DND-41 (cell line): ENCODE data around the gene DHX38.

Source experiments
- EZH2 ChIP-seq: IDR thresholded peaks from 3 replicates; pipeline ENCODE4 v1.6.1; 2012; ENCODE audit warnings: borderline replicate concordance, low read depth, mild to moderate bottlenecking, moderate library complexity, low read length, inconsistent platforms; ENCODE audit not compliant: severe bottlenecking
- TF ChIP-seq, protein P1 (sequence below): IDR thresholded peaks from 2 replicates; pipeline ENCODE4 v1.5.1; 2012; ENCODE audit warnings: borderline replicate concordance, low read length, moderate library complexity, mild to moderate bottlenecking; ENCODE audit not compliant: poor library complexity, severe bottlenecking; ENCODE audit errors: extremely low read depth

DNA sequence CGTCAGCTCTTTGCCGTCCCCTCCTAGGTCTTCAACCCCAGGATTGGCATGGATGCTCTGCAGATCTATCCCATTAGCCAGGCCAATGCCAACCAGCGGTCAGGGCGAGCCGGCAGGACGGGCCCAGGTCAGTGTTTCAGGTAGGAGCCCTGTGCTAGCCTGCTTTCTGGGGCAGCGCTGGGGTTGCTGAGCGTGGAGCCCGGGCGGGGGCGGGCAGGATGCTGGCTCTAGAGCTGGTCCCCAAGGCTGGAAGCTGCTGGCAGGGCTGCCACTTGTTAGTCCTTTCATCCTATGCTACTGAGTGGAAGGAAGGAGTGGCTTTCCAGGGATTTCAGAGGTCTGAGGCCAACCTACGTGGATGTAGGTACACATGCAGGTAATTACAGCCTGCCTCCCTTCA lies 12.3 kb downstream of the DHX38 start:
- TF ChIP-seq, protein P1, sequence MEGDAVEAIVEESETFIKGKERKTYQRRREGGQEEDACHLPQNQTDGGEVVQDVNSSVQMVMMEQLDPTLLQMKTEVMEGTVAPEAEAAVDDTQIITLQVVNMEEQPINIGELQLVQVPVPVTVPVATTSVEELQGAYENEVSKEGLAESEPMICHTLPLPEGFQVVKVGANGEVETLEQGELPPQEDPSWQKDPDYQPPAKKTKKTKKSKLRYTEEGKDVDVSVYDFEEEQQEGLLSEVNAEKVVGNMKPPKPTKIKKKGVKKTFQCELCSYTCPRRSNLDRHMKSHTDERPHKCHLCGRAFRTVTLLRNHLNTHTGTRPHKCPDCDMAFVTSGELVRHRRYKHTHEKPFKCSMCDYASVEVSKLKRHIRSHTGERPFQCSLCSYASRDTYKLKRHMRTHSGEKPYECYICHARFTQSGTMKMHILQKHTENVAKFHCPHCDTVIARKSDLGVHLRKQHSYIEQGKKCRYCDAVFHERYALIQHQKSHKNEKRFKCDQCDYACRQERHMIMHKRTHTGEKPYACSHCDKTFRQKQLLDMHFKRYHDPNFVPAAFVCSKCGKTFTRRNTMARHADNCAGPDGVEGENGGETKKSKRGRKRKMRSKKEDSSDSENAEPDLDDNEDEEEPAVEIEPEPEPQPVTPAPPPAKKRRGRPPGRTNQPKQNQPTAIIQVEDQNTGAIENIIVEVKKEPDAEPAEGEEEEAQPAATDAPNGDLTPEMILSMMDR: no peak
- TF ChIP-seq EZH2: no peak
